ENCODE data around the gene TTLL6. TPM values are rescaled to one million over a fixed set of nuclear protein-coding genes. Genes with fewer than 3 reads are reported as not detected.

Gene TTLL6
- total RNA-seq (2021) (3.4 to 7.0 TPM (median 4.6 TPM) in 3 replicates), Bru-seq, nascent RNA (percentile 47 among the genes with signal in this experiment)
- long read RNA-seq, experiment 1, partial matches to known transcripts: 2 of 6 reads
- long read RNA-seq, experiment 1, other reads (novel, unspliced or antisense): 4 of 6 reads
- long read RNA-seq, experiment 2, partial matches to known transcripts: 2 of 6 reads
- long read RNA-seq, experiment 2, other reads (novel, unspliced or antisense): 4 of 6 reads
- long read RNA-seq, experiment 3, partial matches to known transcripts: 0 of 2 reads
- long read RNA-seq, experiment 3, other reads (novel, unspliced or antisense): 2 of 2 reads

GRCh38 chr17:48816774-48817590 lies at the start of gene TTLL6:
TTLL6 (minus strand) TSS chr17:48817229; CDS start chr17:48817072, 157 bp downstream.
- H3K27me3 Mint-ChIP-seq (ENCODE audit: low read depth): peaks cover 5% of the 10 kb centered on the region; the same call in 1 of the 2 replicates
- peak; percentile 95 for ATAC-seq
- POLR2A ChIA-PET: interaction anchor here (1.3 kb wide), 1 partner anchor 62 kb away, joined by 4 read pairs; no protein-coding TSS in a partner anchor
- H3K4me3 Mint-ChIP-seq: peak within 1 kb of the TSS; percentile 94
- CTCF ChIA-PET: interaction anchor here (0.6 to 12.4 kb wide), 14 partner anchors 13 to 145 kb away, joined by 3 to 355 read pairs (median 6); partner anchors contain the start of genes PRAC1 and PRAC2
- H3K36me3 Mint-ChIP-seq: no peaks in the 10 kb centered on the region
- H3K9me3 Mint-ChIP-seq: no peaks in the 10 kb centered on the region
- peak; percentile 97 for DNase-seq (ENCODE audit: low spot score)
- peaks cover 44% of the 10 kb centered on the region for H3K4me1 Mint-ChIP-seq
- peak within 1 kb of the TSS; percentile 92 for H3K27ac Mint-ChIP-seq
- TF ChIP-seq CDX4 (CRISPR knock-in tag; IDR thresholded peaks at IDR 0.05; ENCODE audit: borderline replicate concordance) (no peak), ZNF396 (CRISPR knock-in tag; IDR thresholded peaks at IDR 0.05; ENCODE audit: borderline replicate concordance) (no peak), NFE2L1 (CRISPR knock-in tag; IDR thresholded peaks at IDR 0.05) (0 out of 2 replicates have a peak, but pooled peaks have one; percentile 48), ZNF121 (CRISPR knock-in tag; IDR thresholded peaks at IDR 0.05) (no peak), ZNF416 (CRISPR knock-in tag; IDR thresholded peaks at IDR 0.05) (no peak), ATF2 (CRISPR knock-in tag; IDR thresholded peaks at IDR 0.05; ENCODE audit: borderline replicate concordance, low read depth) (no peak), EMX1 (CRISPR knock-in tag; IDR thresholded peaks at IDR 0.05) (no peak), TEAD4 (CRISPR knock-in tag; IDR thresholded peaks at IDR 0.05) (no peak), IRF2 (CRISPR knock-in tag; IDR thresholded peaks at IDR 0.05; ENCODE audit: borderline replicate concordance, low read depth) (no peak), PREB (CRISPR knock-in tag; IDR thresholded peaks at IDR 0.05; ENCODE audit: borderline replicate concordance) (no peak), ERG (CRISPR knock-in tag; IDR thresholded peaks at IDR 0.05) (no peak), NR1H2 (CRISPR knock-in tag; IDR thresholded peaks at IDR 0.05) (no peak), ZNF281 (CRISPR knock-in tag; IDR thresholded peaks at IDR 0.05) (no peak), MAX (CRISPR knock-in tag; IDR thresholded peaks at IDR 0.05) (0 out of 2 replicates have a peak, but pooled peaks have one; percentile 24), HMGXB4 (CRISPR knock-in tag; IDR thresholded peaks at IDR 0.05) (peak; percentile 39; the same call in 1 of the 2 replicates), AR (CRISPR knock-in tag; IDR thresholded peaks at IDR 0.05) (no peak), GABPB1 (CRISPR knock-in tag; IDR thresholded peaks at IDR 0.05) (no peak), E2F4 (CRISPR knock-in tag; IDR thresholded peaks at IDR 0.05; ENCODE audit: borderline replicate concordance, low read depth) (no peak), ZNF317 (CRISPR knock-in tag; IDR thresholded peaks at IDR 0.05; ENCODE audit: borderline replicate concordance, low read depth) (no peak), CREM (CRISPR knock-in tag; IDR thresholded peaks at IDR 0.05) (no peak), ELF4 (CRISPR knock-in tag; IDR thresholded peaks at IDR 0.05; ENCODE audit: low read depth) (no peak)

All from WTC11 (cell line).